HepG2 (cell line): Measurements from ENCODE around the gene ALPK3. TPM values are rescaled to one million over a fixed set of nuclear protein-coding genes. Genes with fewer than 3 reads are reported as not detected.

Experiments
- CBX1 ChIP-seq: IDR thresholded peaks from one replicate; pipeline ENCODE4 v1.6.1; 2016; ENCODE audit warnings: antibody characterized with exemption, low read depth
- GATA4 ChIP-seq: sonication (generic); IDR thresholded peaks from 2 replicates; pipeline ENCODE4 v1.6.1; 2016; ENCODE audit warnings: antibody characterized with exemption, low read depth, borderline replicate concordance
- HNF1A ChIP-seq, 2 experiments: sonication (generic) in 1 of 2; formaldehyde crosslinking in 1 of 2; IDR thresholded peaks; 2 replicates each; pipeline versions ENCODE4 v1.4.0 to v1.6.1; 2016 to 2020; ENCODE audit warnings: borderline replicate concordance in 1 of 2, low read depth in 1 of 2, mild to moderate bottlenecking in 1 of 2, missing genetic modification reagents in 1 of 2
- MYNN ChIP-seq: sonication (generic); formaldehyde crosslinking; IDR thresholded peaks from 2 replicates; pipeline ENCODE4 v1.4.0; 2020; ENCODE audit warnings: mild to moderate bottlenecking, low read depth, missing genetic modification reagents
- ZFP90 ChIP-seq: sonication (generic); formaldehyde crosslinking; IDR thresholded peaks from 2 replicates; pipeline ENCODE4 v1.8.0; 2022; ENCODE audit warnings: missing genetic modification reagents, mild to moderate bottlenecking, inconsistent platforms, borderline replicate concordance
- ZNF124 ChIP-seq: sonication (generic); formaldehyde crosslinking; IDR thresholded peaks from 2 replicates; pipeline ENCODE4 v1.4.0; 2020; ENCODE audit warnings: missing genetic modification reagents
- ZSCAN21 ChIP-seq: sonication (generic); formaldehyde crosslinking; IDR thresholded peaks from 2 replicates; pipeline ENCODE4 v1.8.0; 2022; ENCODE audit warnings: mild to moderate bottlenecking, missing genetic modification reagents, moderate library complexity, borderline replicate concordance
- polyA plus RNA-seq, 8 experiments: library from polyadenylated mRNA; depleted of rRNA in 3 of 8; stranded (reverse) in 7 of 8; unstranded in 1 of 8; fragments of >200 nt; fragmentation: Illumina TruSeq in 4 of 8; extraction: Trizol in 4 of 8; gene quantifications; 2 replicates each; pipeline versions ENCODE4 v1.2.1 to v1.2.3, GENCODE V29; 2011 to 2016; ENCODE audit warnings: low read depth in 4 of 8, missing spikeins in 1 of 8, mixed read lengths in 1 of 8; ENCODE audit not compliant: insufficient read depth in 1 of 8
- total RNA-seq, 5 experiments: library from RNA; depleted of rRNA; stranded (reverse); fragments of >200 nt; fragmentation: Illumina TruSeq; extraction: Trizol; gene quantifications; 2 replicates each; pipeline ENCODE4 v1.2.3, GENCODE V29; 2016; ENCODE audit warnings: low read depth in 1 of 5
- TF ChIP-seq, protein P1 (sequence below), 2 experiments: sonication (generic) in 1 of 2; formaldehyde crosslinking in 1 of 2; IDR thresholded peaks; 2 replicates each; pipeline versions ENCODE4 v1.4.0 to v1.6.1; 2018 to 2020; ENCODE audit warnings: missing genetic modification reagents in 2 of 2, borderline replicate concordance in 1 of 2, low read depth in 1 of 2, mild to moderate bottlenecking in 1 of 2, missing biosample characterization in 1 of 2
- TF ChIP-seq, protein P2 (sequence below): sonication (generic); formaldehyde crosslinking; conservative IDR thresholded peaks from 2 replicates; pipeline ENCODE4 v1.4.0; 2020; ENCODE audit warnings: missing genetic modification reagents
- TF ChIP-seq, protein P3 (sequence below): sonication (generic); formaldehyde crosslinking; IDR thresholded peaks from 2 replicates; pipeline ENCODE4 v1.5.0; 2020; ENCODE audit warnings: missing genetic modification reagents
- TF ChIP-seq, protein P4 (sequence below): sonication (generic); formaldehyde crosslinking; IDR thresholded peaks from 2 replicates; pipeline ENCODE4 v1.5.1; 2020; ENCODE audit warnings: mild to moderate bottlenecking, missing genetic modification reagents

The ALPK3 gene
- total and polyA plus RNA-seq, 2 of the 13 experiments (the other 11 are each of a cell fraction or from before 2014, with no cell fraction given), result 0.04 to 0.42 TPM

DNA sequence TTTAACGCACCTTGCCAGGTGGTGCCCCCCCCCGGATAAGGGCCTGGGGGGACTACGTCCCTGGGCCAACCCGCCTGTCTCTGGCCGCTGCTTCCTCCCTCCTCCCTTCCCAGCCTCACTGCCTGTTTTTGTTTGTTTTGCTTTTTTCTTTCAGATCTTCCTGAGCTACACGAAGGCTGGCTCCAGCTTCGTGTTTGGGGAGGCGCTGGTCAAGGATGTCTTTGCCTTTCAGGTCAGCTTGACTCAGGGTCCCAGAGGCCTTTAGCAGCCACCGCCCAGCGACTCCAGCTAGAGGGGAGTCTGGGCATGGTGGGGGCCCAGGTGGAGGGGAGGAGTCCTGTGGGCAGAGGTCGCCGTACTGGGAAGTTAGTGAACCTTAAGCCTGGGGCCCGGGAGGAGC, 91.4 kb downstream of the ALPK3 start (continued):
- TF ChIP-seq, protein P1, sequence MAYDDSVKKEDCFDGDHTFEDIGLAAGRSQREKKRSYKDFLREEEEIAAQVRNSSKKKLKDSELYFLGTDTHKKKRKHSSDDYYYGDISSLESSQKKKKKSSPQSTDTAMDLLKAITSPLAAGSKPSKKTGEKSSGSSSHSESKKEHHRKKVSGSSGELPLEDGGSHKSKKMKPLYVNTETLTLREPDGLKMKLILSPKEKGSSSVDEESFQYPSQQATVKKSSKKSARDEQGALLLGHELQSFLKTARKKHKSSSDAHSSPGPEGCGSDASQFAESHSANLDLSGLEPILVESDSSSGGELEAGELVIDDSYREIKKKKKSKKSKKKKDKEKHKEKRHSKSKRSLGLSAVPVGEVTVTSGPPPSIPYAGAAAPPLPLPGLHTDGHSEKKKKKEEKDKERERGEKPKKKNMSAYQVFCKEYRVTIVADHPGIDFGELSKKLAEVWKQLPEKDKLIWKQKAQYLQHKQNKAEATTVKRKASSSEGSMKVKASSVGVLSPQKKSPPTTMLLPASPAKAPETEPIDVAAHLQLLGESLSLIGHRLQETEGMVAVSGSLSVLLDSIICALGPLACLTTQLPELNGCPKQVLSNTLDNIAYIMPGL (CRISPR knock-in tag; IDR thresholded peaks at IDR 0.05; ENCODE audit: borderline replicate concordance in 1 of 2, low read depth in 1 of 2), result no peak
- TF ChIP-seq HNF1A (IDR thresholded peaks at IDR 0.05; ENCODE audit: low read depth) (no peak), HNF1A (CRISPR knock-in tag; IDR thresholded peaks at IDR 0.05; ENCODE audit: borderline replicate concordance) (no peak), ZNF124 (CRISPR knock-in tag) (no peak), ZFP90 (CRISPR knock-in tag) (no peak), MYNN (no peak), GATA4 (no peak), ZSCAN21 (CRISPR knock-in tag) (no peak), CBX1 (no peak)
- TF ChIP-seq, protein P2, sequence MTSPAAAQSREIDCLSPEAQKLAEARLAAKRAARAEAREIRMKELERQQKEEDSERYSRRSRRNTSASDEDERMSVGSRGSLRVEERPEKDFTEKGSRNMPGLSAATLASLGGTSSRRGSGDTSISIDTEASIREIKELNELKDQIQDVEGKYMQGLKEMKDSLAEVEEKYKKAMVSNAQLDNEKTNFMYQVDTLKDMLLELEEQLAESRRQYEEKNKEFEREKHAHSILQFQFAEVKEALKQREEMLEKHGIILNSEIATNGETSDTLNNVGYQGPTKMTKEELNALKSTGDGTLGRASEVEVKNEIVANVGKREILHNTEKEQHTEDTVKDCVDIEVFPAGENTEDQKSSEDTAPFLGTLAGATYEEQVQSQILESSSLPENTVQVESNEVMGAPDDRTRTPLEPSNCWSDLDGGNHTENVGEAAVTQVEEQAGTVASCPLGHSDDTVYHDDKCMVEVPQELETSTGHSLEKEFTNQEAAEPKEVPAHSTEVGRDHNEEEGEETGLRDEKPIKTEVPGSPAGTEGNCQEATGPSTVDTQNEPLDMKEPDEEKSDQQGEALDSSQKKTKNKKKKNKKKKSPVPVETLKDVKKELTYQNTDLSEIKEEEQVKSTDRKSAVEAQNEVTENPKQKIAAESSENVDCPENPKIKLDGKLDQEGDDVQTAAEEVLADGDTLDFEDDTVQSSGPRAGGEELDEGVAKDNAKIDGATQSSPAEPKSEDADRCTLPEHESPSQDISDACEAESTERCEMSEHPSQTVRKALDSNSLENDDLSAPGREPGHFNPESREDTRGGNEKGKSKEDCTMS (CRISPR knock-in tag), result no peak
- TF ChIP-seq, protein P3, sequence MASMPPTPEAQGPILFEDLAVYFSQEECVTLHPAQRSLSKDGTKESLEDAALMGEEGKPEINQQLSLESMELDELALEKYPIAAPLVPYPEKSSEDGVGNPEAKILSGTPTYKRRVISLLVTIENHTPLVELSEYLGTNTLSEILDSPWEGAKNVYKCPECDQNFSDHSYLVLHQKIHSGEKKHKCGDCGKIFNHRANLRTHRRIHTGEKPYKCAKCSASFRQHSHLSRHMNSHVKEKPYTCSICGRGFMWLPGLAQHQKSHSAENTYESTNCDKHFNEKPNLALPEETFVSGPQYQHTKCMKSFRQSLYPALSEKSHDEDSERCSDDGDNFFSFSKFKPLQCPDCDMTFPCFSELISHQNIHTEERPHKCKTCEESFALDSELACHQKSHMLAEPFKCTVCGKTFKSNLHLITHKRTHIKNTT (CRISPR knock-in tag), result no peak
- TF ChIP-seq, protein P4, sequence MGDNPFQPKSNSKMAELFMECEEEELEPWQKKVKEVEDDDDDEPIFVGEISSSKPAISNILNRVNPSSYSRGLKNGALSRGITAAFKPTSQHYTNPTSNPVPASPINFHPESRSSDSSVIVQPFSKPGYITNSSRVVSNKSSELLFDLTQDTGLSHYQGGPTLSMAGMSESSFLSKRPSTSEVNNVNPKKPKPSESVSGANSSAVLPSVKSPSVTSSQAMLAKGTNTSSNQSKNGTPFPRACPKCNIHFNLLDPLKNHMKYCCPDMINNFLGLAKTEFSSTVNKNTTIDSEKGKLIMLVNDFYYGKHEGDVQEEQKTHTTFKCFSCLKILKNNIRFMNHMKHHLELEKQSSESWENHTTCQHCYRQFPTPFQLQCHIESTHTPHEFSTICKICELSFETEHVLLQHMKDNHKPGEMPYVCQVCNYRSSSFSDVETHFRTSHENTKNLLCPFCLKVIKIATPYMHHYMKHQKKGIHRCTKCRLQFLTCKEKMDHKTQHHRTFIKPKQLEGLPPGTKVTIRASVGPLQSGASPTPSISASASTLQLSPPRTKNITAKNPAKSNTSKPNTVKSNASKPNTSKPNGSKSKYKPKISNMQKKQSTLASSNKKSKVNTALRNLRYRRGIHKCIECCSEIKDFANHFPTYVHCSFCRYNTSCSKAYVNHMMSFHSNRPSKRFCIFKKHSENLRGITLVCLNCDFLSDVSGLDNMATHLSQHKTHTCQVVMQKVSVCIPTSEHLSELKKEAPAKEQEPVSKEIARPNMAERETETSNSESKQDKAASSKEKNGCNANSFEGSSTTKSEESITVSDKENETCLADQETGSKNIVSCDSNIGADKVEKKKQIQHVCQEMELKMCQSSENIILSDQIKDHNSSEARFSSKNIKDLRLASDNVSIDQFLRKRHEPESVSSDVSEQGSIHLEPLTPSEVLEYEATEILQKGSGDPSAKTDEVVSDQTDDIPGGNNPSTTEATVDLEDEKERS, result no peak
